Lower lobe of right lung (tissue), 2 donors: ENCODE results near the gene LCOR. TPM values are rescaled to one million over a fixed set of nuclear protein-coding genes. Genes with fewer than 3 reads are reported as not detected.

Experiments
- ATAC-seq, 2 donors: fragments of 200-7000 bp; cut with Tn5 transposase; one replicate each; pipeline ENCODE4 v1.9.1; 2020 to 2022; ENCODE audit warnings: mild to moderate bottlenecking in 2 of 2, moderate library complexity in 2 of 2
- DNase-seq: peaks from one replicate; pipeline ENCODE4 v3.0.0-alpha.2; 2020
- H3K27ac ChIP-seq: fragments of 200-600 bp; one replicate; pipeline ENCODE4 v1.8.0; 2022
- H3K27me3 ChIP-seq: fragments of 200-600 bp; one replicate; pipeline ENCODE4 v1.8.0; 2022; ENCODE audit warnings: low read depth
- H3K36me3 ChIP-seq: fragments of 200-600 bp; one replicate; pipeline ENCODE4 v1.8.0; 2022; ENCODE audit warnings: mild to moderate bottlenecking
- H3K4me1 ChIP-seq: fragments of 200-600 bp; one replicate; pipeline ENCODE4 v1.8.0; 2022
- H3K4me3 ChIP-seq: fragments of 200-600 bp; one replicate; pipeline ENCODE4 v1.8.0; 2022; ENCODE audit warnings: mild to moderate bottlenecking
- H3K9me3 ChIP-seq: fragments of 200-600 bp; one replicate; pipeline ENCODE4 v1.8.0; 2022
- CTCF ChIP-seq: fragments of 200-600 bp; IDR thresholded peaks from one replicate; pipeline ENCODE4 v1.8.0; 2022; ENCODE audit warnings: antibody characterized with exemption, mild to moderate bottlenecking
- intact Hi-C: fragments of 100-400 bp; cut with DNase I; formaldehyde crosslinking; loops from one replicate; pipeline ENCODE4 v1.11.0; 2022
- total RNA-seq: library from RNA; stranded (reverse); fragmentation: NEBNext Ultra II Directional; extraction: Animal tissue kit (Norgen Biotek cat#: 25700); gene quantifications from one replicate; pipeline ENCODE4 v1.2.1, GENCODE V29; 2021
- donor health status: DM: no; HTN: yes; CAD: no; lungs with severe emphysema.

The LCOR gene
- total RNA-seq, 1 donor from 2014 or later = 34.7 TPM

GRCh38 chr10:97003151-97003803 is 171.2 kb downstream of the LCOR start:
- intact Hi-C loops = no loop called here

DNA sequence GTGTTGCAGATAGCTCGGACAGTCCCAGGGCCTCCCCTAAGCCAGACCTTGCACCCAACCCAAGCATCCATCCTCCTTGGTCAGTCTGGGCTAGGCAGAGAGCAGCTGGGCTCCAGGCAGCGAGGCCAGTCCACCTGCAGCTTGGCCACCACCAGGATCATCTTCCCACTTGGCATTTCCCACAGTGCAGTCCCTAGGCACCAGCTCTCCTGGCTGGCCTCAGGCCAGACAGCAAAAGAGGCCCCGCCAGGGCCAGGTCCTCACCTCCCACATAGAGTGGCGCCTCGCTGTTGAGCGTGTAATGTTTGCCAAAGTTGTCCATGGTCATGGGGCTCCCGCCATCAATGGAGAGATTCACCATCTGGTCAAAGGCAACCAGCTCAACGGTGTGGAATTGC is 171.7 kb downstream of the LCOR start:
- intact Hi-C loops = no loop called here

More at GRCh38 chr10:97003151-97003803, 171.2 kb downstream of the LCOR start:
- Histone ChIP-seq H3K4me3 (no peak overlapping the region), H3K9me3 (peaks cover 12% of the 10 kb centered on the region), H3K27ac (no peak overlapping the region), H3K27me3 (no peaks in the 10 kb centered on the region), H3K36me3 (no peaks in the 10 kb centered on the region), H3K4me1 (no peaks in the 10 kb centered on the region)
- no peak for TF ChIP-seq CTCF
- DNase-seq (no peak), ATAC-seq (no peak)

DNA sequence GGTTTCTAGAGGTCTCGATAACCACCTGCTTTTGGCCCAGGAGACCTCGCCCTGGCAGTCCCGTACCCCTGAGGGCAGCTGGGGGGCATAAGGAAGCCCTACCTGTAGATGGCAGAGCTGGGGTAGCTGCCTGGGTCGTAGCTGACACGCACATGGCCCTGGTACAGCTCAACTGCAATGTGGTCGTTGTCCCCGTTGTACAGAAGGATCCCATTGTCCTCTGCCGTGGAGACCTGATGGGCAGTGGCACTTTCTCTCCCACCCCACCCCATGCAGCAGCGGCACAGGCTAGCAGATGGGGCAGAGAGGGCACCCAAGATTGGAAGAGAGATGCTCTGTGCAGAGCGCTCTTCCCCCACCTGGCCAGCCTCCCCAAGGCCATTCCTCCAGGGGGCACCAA is 172.5 kb downstream of the LCOR start:
- no peaks in the 10 kb centered on the region for H3K27me3 ChIP-seq
- no peak for DNase-seq
- TF ChIP-seq CTCF = no peak

More for the DNA sequence above, 171.7 kb downstream of the LCOR start:
- DNase-seq = no peak
- no peaks in the 10 kb centered on the region for H3K4me1 ChIP-seq
- no peaks in the 10 kb centered on the region for H3K36me3 ChIP-seq
- H3K9me3 ChIP-seq = peaks cover 13% of the 10 kb centered on the region
- ATAC-seq = no peak
- H3K27ac ChIP-seq = no peak overlapping the region
- H3K27me3 ChIP-seq = no peaks in the 10 kb centered on the region
- no peak overlapping the region for H3K4me3 ChIP-seq
- TF ChIP-seq CTCF = no peak

GRCh38 chr10:97005349-97005748 is 173.3 kb downstream of the LCOR start:
- H3K9me3 ChIP-seq = peaks cover 13% of the 10 kb centered on the region
- intact Hi-C loops = no loop called here
- ATAC-seq (no peak), DNase-seq (no peak)
- no peak for TF ChIP-seq CTCF
- H3K27ac ChIP-seq = no peak overlapping the region
- H3K27me3 ChIP-seq = no peaks in the 10 kb centered on the region
- H3K4me1 ChIP-seq = no peaks in the 10 kb centered on the region
- no peak overlapping the region for H3K4me3 ChIP-seq
- no peaks in the 10 kb centered on the region for H3K36me3 ChIP-seq

More for the DNA sequence above, 172.5 kb downstream of the LCOR start:
- peaks cover 13% of the 10 kb centered on the region for H3K9me3 ChIP-seq
- H3K36me3 ChIP-seq = no peaks in the 10 kb centered on the region
- no peak overlapping the region for H3K27ac ChIP-seq
- no peaks in the 10 kb centered on the region for H3K4me1 ChIP-seq
- intact Hi-C loops = no loop called here
- H3K4me3 ChIP-seq = no peak overlapping the region
- no peak for ATAC-seq

GRCh38 chr10:97006364-97006763 is 174.3 kb downstream of the LCOR start:
- no peaks in the 10 kb centered on the region for H3K36me3 ChIP-seq
- DNase-seq = no peak
- no peak overlapping the region for H3K4me3 ChIP-seq
- H3K27me3 ChIP-seq = no peaks in the 10 kb centered on the region
- no peaks in the 10 kb centered on the region for H3K4me1 ChIP-seq
- ATAC-seq = no peak
- intact Hi-C loops = no loop called here
- no peak overlapping the region for H3K27ac ChIP-seq
- no peak for TF ChIP-seq CTCF
- H3K9me3 ChIP-seq = peaks cover 13% of the 10 kb centered on the region
